H1 (cell line): Measurements from ENCODE around the gene R3HDM1. TPM values are rescaled to one million over a fixed set of nuclear protein-coding genes. Genes with fewer than 3 reads are reported as not detected.

ENCODE experiments used
- CTCF ChIA-PET: fragments of 300-600 bp; sonication (Branson Sonifier 250); formaldehyde crosslinking; loops from one replicate; lab custom pipeline; 2021; ENCODE audit not compliant: partially characterized antibody; lab: Charles Lee
- POLR2A ChIA-PET: fragments of 300-600 bp; sonication (Branson Sonifier 250); formaldehyde crosslinking; loops from one replicate; lab custom pipeline; 2021; ENCODE audit warnings: inconsistent platforms; ENCODE audit not compliant: partially characterized antibody; lab: Charles Lee
- DNase-seq, 2 experiments: peaks; one replicate each; pipeline versions ENCODE4 v3.0.0 to v3.0.0-alpha.2; 2010 to 2022; ENCODE audit warnings: low spot score in 2 of 2, low read depth in 1 of 2, mixed read lengths in 1 of 2
- FAIRE-seq: peaks from 2 replicates; lab custom pipeline; 2011; peaks lifted over from hg19 to GRCh38; lab: Jason Lieb, UNC
- H2AFZ ChIP-seq: 2 replicates; pipeline ENCODE4 v1.8.1; 2012; ENCODE audit warnings: low read length, inconsistent platforms
- H2AK5ac ChIP-seq: 2 replicates; pipeline ENCODE4 v1.6.1; 2013; ENCODE audit warnings: low read depth, low read length
- H2BK120ac ChIP-seq: replicated peaks from 2 replicates; pipeline ENCODE3; 2013; ENCODE audit warnings: low read depth, low read length, inconsistent platforms
- H2BK12ac ChIP-seq: 2 replicates; pipeline ENCODE4 v1.6.1; 2013; ENCODE audit warnings: low read depth, low read length
- H2BK15ac ChIP-seq: 2 replicates; pipeline ENCODE4 v1.6.1; 2013; ENCODE audit warnings: low read length
- H2BK20ac ChIP-seq: 2 replicates; pipeline ENCODE4 v1.6.1; 2013; ENCODE audit warnings: low read length
- H2BK5ac ChIP-seq: 2 replicates; pipeline ENCODE4 v1.6.1; 2013; ENCODE audit warnings: low read depth, low read length
- H3K14ac ChIP-seq: 2 replicates; pipeline ENCODE4 v1.6.1; 2013; ENCODE audit warnings: inconsistent platforms; ENCODE audit not compliant: insufficient read length
- H3K18ac ChIP-seq: 2 replicates; pipeline ENCODE4 v1.6.1; 2013; ENCODE audit warnings: low read length; ENCODE audit errors: extremely low read depth
- H3K23ac ChIP-seq: 2 replicates; pipeline ENCODE4 v1.6.1; 2013; ENCODE audit warnings: inconsistent platforms; ENCODE audit not compliant: insufficient read length
- H3K23me2 ChIP-seq: 2 replicates; pipeline ENCODE4 v1.6.1; 2013; ENCODE audit warnings: low read depth, low read length
- H3K27ac ChIP-seq: 2 replicates; pipeline ENCODE4 v1.6.1; 2011; ENCODE audit warnings: low read depth, low read length, inconsistent platforms
- H3K27me3 ChIP-seq, 4 experiments: replicated peaks in 1 of 4; 1 replicate in 1 of 4; 2 replicates in 3 of 4; pipeline versions ENCODE4 v1.6.1 to v1.8.1; 2011 to 2013; ENCODE audit warnings: low read length in 3 of 4, mild to moderate bottlenecking in 3 of 4, inconsistent platforms in 2 of 4, mixed read lengths in 2 of 4, moderate library complexity in 1 of 4; ENCODE audit not compliant: control insufficient read depth in 3 of 4, insufficient read depth in 3 of 4; ENCODE audit errors: extremely low read depth in 1 of 4
- H3K36me3 ChIP-seq, 4 experiments: 2 replicates each; pipeline versions ENCODE4 v1.6.1 to v1.8.1; 2011 to 2013; ENCODE audit warnings: mild to moderate bottlenecking in 4 of 4, low read length in 3 of 4, moderate library complexity in 2 of 4, control low read depth in 1 of 4, inconsistent platforms in 1 of 4; ENCODE audit not compliant: insufficient read depth in 4 of 4, control insufficient read depth in 2 of 4
- H3K4ac ChIP-seq: replicated peaks from 2 replicates; pipeline ENCODE3; 2013; ENCODE audit warnings: low read length, low read depth, mixed read lengths, inconsistent platforms; ENCODE audit not compliant: insufficient read length
- H3K4me1 ChIP-seq, 4 experiments: replicated peaks in 1 of 4; 1 replicate in 1 of 4; 2 replicates in 3 of 4; pipeline versions ENCODE4 v1.6.1 to v1.8.1; 2011 to 2013; ENCODE audit warnings: low read length in 3 of 4, inconsistent platforms in 2 of 4, mixed read lengths in 1 of 4; ENCODE audit not compliant: insufficient read depth in 4 of 4, control insufficient read depth in 3 of 4
- H3K4me2 ChIP-seq, 2 experiments: 2 replicates each; pipeline versions ENCODE4 v1.6.1 to v1.8.1; 2011 to 2013; ENCODE audit warnings: low read depth in 2 of 2, low read length in 2 of 2, control low read depth in 1 of 2, inconsistent platforms in 1 of 2, mild to moderate bottlenecking in 1 of 2; ENCODE audit not compliant: insufficient read depth in 1 of 2
- H3K4me3 ChIP-seq, 4 experiments: fragments of 200-600, 300-600 bp in 1 of 4; sonication (generic), shearing (Covaris generic), sonication (Bioruptor Twin) in 1 of 4; 2 replicates each; pipeline versions ENCODE4 v1.5.1 to v1.8.1; 2011 to 2016; ENCODE audit warnings: low read length in 4 of 4, low read depth in 3 of 4, control low read depth in 2 of 4, inconsistent platforms in 2 of 4, mild to moderate bottlenecking in 2 of 4, mixed read lengths in 1 of 4, moderate library complexity in 1 of 4; ENCODE audit not compliant: insufficient read depth in 2 of 4; ENCODE audit errors: extremely low read depth in 1 of 4
- H3K56ac ChIP-seq: replicated peaks from 2 replicates; pipeline ENCODE3; 2013; ENCODE audit warnings: low read depth, mild to moderate bottlenecking, mixed read lengths, low read length, inconsistent platforms; ENCODE audit not compliant: insufficient read length
- H3K79me1 ChIP-seq: 2 replicates; pipeline ENCODE4 v1.6.1; 2013; ENCODE audit warnings: low read depth, low read length, control low read depth
- H3K79me2 ChIP-seq, 2 experiments: 2 replicates each; pipeline versions ENCODE4 v1.6.1 to v1.8.1; 2012 to 2013; ENCODE audit warnings: low read length in 2 of 2, mild to moderate bottlenecking in 2 of 2, inconsistent platforms in 1 of 2; ENCODE audit not compliant: insufficient read depth in 2 of 2, control insufficient read depth in 1 of 2
- H3K9ac ChIP-seq, 4 experiments: replicated peaks in 1 of 4; 1 replicate in 1 of 4; 2 replicates in 3 of 4; pipeline versions ENCODE4 v1.6.1 to v1.8.1; 2011 to 2013; ENCODE audit warnings: low read depth in 3 of 4, low read length in 3 of 4, control low read depth in 2 of 4, mild to moderate bottlenecking in 2 of 4, moderate library complexity in 2 of 4, inconsistent platforms in 1 of 4; ENCODE audit errors: extremely low read depth in 1 of 4
- H3K9me3 ChIP-seq, 2 experiments: 2 replicates each; pipeline versions ENCODE4 v1.6.1 to v1.8.1; 2012 to 2013; ENCODE audit warnings: mild to moderate bottlenecking in 2 of 2, moderate library complexity in 2 of 2, control low read depth in 1 of 2, inconsistent platforms in 1 of 2, low read depth in 1 of 2, low read length in 1 of 2, mixed read lengths in 1 of 2; ENCODE audit not compliant: insufficient read depth in 2 of 2
- H4K20me1 ChIP-seq, 2 experiments: replicated peaks in 1 of 2; 2 replicates each; pipeline versions ENCODE3 to v1.8.1; 2011 to 2013; ENCODE audit warnings: inconsistent platforms in 2 of 2, low read length in 2 of 2, mild to moderate bottlenecking in 1 of 2; ENCODE audit not compliant: insufficient read depth in 2 of 2, control insufficient read depth in 1 of 2
- H4K5ac ChIP-seq: 2 replicates; pipeline ENCODE4 v1.6.1; 2013; ENCODE audit warnings: low read length, low read depth, mixed read lengths, inconsistent platforms; ENCODE audit not compliant: insufficient read length
- H4K8ac ChIP-seq: 2 replicates; pipeline ENCODE4 v1.8.0; 2013; ENCODE audit warnings: mild to moderate bottlenecking, moderate library complexity, low read length, inconsistent platforms; ENCODE audit not compliant: insufficient read depth; ENCODE audit errors: extremely low read depth
- H4K91ac ChIP-seq: replicated peaks from 2 replicates; pipeline ENCODE3; 2013; ENCODE audit warnings: low read length, mixed read lengths, inconsistent platforms; ENCODE audit not compliant: insufficient read length
- whole genome bisulfite sequencing, 2 experiments: shearing (Covaris generic) in 1 of 2; methylation state at CpG; one replicate each; pipeline versions ENCODE4 v1.1.6 to v1.1.7; 2013 to 2015; ENCODE audit warnings: low lambda C conversion rate in 2 of 2, mixed read lengths in 2 of 2, inconsistent platforms in 1 of 2, low coverage in 1 of 2, missing lambda C conversion rate in 1 of 2; ENCODE audit not compliant: insufficient replicate concordance in 2 of 2, insufficient coverage in 1 of 2, insufficient read length in 1 of 2; ENCODE audit errors: extremely low coverage in 1 of 2, missing lambda C conversion rate in 1 of 2; 5-methylcytosine and 5-hydroxymethylcytosine counted together
- polyA plus RNA-seq, 7 experiments: library from polyadenylated mRNA; depleted of rRNA in 3 of 7; stranded (reverse) in 5 of 7; unstranded in 2 of 7; fragments of >200 nt in 5 of 7; fragments of 200-250 nt in 2 of 7; gene quantifications; 1 replicate in 5 of 7; 2 replicates in 1 of 7; 4 replicates in 1 of 7; pipeline versions ENCODE4 v1.2.1 to v1.2.3, GENCODE V29; 2011 to 2013; ENCODE audit warnings: missing spikeins in 2 of 7, mixed read lengths in 2 of 7
- total RNA-seq: library from RNA; stranded (reverse); fragmentation: NEBNext Ultra II Directional; extraction: Animal tissue kit (Norgen Biotek cat#: 25700); gene quantifications from 2 replicates; pipeline ENCODE4 v1.2.1, GENCODE V29; 2021

The R3HDM1 gene
- total and polyA plus RNA-seq, 2 of the 8 experiments (the other 6 are each of a cell fraction or from before 2014, with no cell fraction given) = 77.7 to 120 TPM

DNA sequence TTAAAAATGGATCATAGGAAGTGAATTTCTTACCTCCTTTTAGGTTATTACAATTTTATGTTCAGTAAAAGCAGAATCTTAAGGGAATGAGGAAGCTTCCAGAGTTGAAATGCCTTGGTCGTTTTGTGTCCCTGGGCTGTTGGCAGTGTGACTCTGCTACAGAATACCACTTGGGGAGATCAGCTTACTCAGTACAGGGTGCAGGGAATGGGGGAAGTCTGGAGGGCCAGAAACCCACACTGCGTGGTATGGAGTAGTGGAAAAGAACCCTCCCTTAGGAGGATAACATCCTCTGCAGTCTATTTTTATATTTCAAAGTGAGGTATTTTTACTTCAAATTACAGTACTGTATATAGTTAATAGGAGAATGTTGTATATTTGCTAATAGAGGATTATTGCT lies 51.1 kb downstream of the R3HDM1 start:
- H3K79me2 ChIP-seq = peaks cover 0 to 42% of the 10 kb centered on the region in 2 experiments; a peak in 2 of 4 replicates
- H3K4me1 ChIP-seq = peaks cover 0 to 5% (median 3%) of the 10 kb centered on the region in 4 experiments; a peak in 4 of 7 replicates
- POLR2A ChIA-PET = no interaction called here
- no peaks in the 10 kb centered on the region for H3K79me1 ChIP-seq
- no peak overlapping the region for H4K91ac ChIP-seq
- no peak overlapping the region for H2AFZ ChIP-seq
- no peak overlapping the region for H2BK15ac ChIP-seq
- H3K23ac ChIP-seq = no peak overlapping the region
- H3K23me2 ChIP-seq = no peaks in the 10 kb centered on the region
- H3K14ac ChIP-seq = no peak overlapping the region
- no peak overlapping the region for H3K4me2 ChIP-seq
- H2BK120ac ChIP-seq = no peak overlapping the region
- CTCF ChIA-PET = interaction anchor here (1.5 kb wide), 1 partner anchor 18 kb away, joined by 3 read pairs; no protein-coding TSS in a partner anchor
- H3K4me3 ChIP-seq = no peak overlapping the region
- H2BK5ac ChIP-seq = no peak overlapping the region
- no peak overlapping the region for H4K5ac ChIP-seq
- H3K9ac ChIP-seq = no peak overlapping the region
- WGBS, 2 experiments = 80% methylated on average over 2 of the region's 2 CpGs; no CpG with 5 or more reads in 1 of the 2 experiments
- H4K20me1 ChIP-seq = peaks cover 0 to 2% of the 10 kb centered on the region in 2 experiments
- no peaks in the 10 kb centered on the region for H3K9me3 ChIP-seq
- H2AK5ac ChIP-seq = no peak overlapping the region
- no peak overlapping the region for H3K27ac ChIP-seq
- no peaks in the 10 kb centered on the region for H3K36me3 ChIP-seq
- H3K56ac ChIP-seq = no peak overlapping the region
- no peak overlapping the region for H3K18ac ChIP-seq
- H3K4ac ChIP-seq = no peak overlapping the region
- H2BK12ac ChIP-seq = no peak overlapping the region
- DNase-seq = no peak
- no peaks in the 10 kb centered on the region for H3K27me3 ChIP-seq
- no peak overlapping the region for H4K8ac ChIP-seq
- H2BK20ac ChIP-seq = no peak overlapping the region
- no peak for FAIRE-seq
